NCI-H774 (cell line): Measurements from ENCODE around the gene TRIM59.

Source experiments
- DNase-seq: peaks from one replicate; lab custom pipeline; 2025; lab: John Stamatoyannopoulos, UW

The TRIM59 gene, protein sequence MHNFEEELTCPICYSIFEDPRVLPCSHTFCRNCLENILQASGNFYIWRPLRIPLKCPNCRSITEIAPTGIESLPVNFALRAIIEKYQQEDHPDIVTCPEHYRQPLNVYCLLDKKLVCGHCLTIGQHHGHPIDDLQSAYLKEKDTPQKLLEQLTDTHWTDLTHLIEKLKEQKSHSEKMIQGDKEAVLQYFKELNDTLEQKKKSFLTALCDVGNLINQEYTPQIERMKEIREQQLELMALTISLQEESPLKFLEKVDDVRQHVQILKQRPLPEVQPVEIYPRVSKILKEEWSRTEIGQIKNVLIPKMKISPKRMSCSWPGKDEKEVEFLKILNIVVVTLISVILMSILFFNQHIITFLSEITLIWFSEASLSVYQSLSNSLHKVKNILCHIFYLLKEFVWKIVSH

GRCh38 chr3:160449636-160450598, at the start of gene TRIM59:
Gene TRIM59, minus strand, starts transcription at chr3:160449786. Its CDS starts 10,603 bp downstream, at chr3:160439183.
- DNase-seq = peak; percentile 65

DNA sequence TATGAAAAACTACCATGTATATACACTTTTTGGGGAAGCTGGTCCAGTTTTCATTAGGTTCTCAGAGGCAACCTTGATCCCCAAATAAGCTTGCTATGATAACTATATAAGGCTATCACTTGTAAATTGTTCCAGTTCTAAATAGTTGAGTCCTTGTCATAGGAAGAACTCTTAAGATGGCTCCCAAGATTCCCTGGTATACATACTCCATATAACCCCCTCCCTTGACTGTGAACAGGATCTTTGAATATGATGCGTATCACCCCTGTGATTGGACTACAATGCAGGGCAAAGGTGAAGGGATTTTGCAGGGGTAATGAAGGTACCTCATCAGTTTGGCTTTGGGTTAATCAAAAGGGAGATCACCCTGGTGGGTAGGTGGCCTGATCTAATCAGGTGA, 48.6 kb upstream of the TRIM59 start:
- no peak for DNase-seq

GRCh38 chr3:160490166-160490565, 40.6 kb upstream of the TRIM59 start:
- no peak for DNase-seq

GRCh38 chr3:160486459-160486869, 36.9 kb upstream of the TRIM59 start:
- DNase-seq = peak; percentile 53

DNA sequence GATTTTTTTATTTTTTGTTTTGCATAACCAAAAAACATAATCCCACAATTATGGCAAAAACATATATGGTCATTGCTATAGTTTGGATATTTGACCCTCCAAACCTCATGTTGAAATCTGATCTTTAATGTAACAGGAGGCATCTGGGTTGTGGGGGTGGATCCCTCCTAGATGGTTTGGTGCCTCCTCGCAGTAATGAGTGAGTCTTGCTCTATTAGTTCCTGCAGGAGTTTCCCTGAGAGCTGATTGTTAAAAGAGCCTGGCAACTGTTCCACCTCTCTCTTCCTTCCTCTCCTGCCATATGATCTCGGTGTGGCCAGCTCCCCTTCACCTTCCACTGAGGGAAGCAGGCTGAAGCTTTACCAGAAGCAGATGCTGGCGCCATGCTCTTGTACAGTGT, 33.2 kb upstream of the TRIM59 start:
- no peak for DNase-seq

- DNase-seq = no peak
These were observed 32.3 kb upstream of the TRIM59 start for GRCh38 chr3:160481856-160482255.

DNA sequence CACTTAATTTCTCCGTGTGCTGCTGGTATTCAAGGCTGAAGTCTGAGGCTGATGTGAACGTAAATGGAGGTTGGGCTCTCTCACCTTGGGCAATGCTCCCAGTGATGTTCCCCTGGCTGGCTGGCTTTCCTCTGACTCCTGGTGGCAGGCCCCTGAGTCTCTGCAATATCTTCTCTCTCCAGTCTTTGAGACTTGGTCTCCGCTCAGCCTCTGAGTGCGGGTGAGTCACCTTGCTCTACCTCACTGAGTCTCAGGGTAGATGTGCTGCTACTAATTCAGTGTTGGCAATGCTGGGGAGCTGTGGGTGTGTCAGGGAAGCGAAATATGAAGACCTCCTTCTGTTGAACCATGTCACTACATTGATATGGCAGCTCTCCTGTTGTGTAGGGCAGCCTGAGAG, 31.3 kb upstream of the TRIM59 start:
- no peak for DNase-seq

- DNase-seq = no peak
These were observed 29.8 kb upstream of the TRIM59 start for GRCh38 chr3:160479376-160479775.

- DNase-seq = no peak
These were observed 28.8 kb upstream of the TRIM59 start for GRCh38 chr3:160478338-160478737.

GRCh38 chr3:160477750-160478149, 28.2 kb upstream of the TRIM59 start:
- no peak for DNase-seq

- no peak for DNase-seq
These were observed 26.3 kb upstream of the TRIM59 start for GRCh38 chr3:160475884-160476283.

GRCh38 chr3:160475153-160475552, 25.6 kb upstream of the TRIM59 start:
- no peak for DNase-seq

- DNase-seq = no peak
These were observed 24.8 kb upstream of the TRIM59 start for GRCh38 chr3:160474416-160474838.

DNA sequence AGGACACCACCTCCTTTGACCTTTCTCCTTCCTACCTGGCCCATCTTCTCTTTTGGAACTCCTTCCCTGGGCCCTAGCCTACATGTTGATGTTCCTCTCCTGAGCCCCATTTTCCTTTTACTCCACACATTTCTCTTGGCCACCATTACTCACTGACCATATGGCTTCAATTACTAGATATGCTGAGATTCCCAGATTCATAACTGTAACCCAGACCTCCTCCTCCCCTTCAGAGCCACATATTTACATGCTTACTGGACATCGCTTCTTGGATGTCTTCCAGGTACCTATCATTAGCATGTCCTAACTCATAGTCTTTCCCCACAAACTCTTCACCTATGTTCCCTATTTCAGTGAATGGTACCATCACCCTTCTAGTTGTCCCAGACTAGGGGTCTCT, 24.4 kb upstream of the TRIM59 start:
- no peak for DNase-seq

- DNase-seq = no peak
These were observed 23.6 kb upstream of the TRIM59 start for GRCh38 chr3:160473221-160473620.

DNA sequence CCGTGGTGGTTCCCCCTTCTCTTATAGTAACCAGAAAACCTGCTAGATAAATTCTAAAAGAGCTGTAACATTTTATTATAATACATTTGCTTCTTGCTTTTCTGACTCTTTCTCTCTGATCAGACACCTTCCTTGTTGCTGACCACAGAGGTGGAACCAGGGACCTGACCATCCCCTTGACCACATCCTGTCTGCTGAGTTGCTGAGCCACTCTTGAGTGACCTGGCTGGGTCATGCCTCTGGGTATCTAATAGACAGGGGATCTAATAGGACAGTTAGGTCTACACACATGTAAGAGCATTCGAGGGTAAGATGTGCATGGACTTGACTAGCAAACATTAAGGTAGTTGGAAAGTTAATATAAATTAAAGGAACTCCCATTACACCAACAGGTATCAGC, 22.8 kb upstream of the TRIM59 start:
- DNase-seq = no peak

DNA sequence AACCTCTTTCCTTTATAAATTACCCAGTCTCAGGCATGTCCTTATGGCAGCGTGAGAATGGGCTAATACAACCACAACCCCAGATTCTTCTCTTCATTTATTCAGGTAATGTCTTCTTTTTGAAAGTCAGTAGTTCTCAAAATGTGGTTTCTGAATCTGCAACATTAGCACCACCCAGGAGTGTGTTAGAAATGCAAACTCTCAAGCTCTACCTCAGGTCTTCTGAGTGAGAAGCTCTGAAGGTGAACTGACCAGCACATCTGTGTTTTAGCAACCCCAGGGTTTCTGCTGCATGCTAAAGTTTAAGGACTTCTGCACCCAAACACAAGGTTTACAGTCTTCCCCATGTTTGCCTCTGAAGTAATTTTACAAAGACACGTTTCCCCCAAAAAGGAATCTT, 22.3 kb upstream of the TRIM59 start:
- DNase-seq = no peak

DNA sequence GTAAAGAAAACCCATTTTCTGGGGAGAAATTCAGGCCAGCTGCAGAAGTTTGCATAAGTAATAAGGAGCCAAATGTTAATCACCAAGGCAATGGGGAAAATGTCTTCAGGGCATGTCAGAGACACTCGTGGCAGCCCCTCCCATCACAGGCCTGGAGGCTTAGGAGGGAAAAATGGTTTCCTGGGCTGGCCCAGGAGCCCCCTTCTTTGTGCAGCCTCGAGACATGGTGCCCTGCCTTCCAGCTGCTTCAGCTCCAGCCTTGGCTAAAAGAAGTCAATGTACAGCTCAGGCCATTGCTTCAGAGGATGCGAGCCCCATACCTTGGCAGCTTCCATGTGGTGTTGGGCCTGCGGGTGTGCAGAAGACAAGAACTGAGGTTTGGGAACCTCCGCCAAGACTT, 20.6 kb upstream of the TRIM59 start:
- no peak for DNase-seq

DNA sequence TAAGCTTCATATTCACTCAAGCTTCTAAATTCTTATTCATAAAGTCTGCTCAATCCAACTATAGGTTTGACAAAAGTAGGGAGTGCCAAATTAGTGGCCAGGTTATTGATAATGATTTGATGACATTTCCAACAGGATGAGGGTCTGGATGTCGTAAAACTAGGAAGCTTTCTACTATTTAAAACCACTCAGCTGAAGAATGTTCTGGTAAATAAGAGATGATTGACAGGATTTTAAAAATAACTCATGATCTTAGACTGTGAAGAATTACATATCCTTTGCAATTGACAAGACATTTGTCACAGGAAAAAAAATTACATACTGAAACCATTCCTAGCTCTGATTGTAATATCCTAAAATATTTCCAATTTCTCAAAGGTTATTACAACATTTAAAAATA, 15.4 kb upstream of the TRIM59 start:
- no peak for DNase-seq

GRCh38 chr3:160464321-160464720, 14.7 kb upstream of the TRIM59 start:
- no peak for DNase-seq

DNA sequence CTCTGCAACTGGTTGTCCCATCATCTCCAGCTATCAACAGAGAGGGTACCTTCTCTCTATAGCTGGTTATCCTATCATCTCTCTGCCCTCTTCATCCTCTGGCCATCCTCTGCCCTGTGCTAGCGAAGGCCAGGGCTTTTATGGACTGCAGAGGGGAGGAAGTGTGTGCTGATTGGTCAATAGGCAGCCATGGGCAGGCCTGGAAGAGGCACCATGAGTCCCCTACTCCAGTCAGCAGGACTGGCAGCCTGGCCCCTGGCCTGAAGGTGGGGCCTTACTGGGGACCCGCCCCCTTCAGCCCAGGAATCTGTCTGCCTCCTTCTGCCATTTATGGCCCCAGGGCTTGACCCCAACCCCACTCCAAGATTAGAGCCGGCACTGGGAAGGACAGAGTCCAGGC, 10.4 kb upstream of the TRIM59 start:
- DNase-seq = no peak

DNA sequence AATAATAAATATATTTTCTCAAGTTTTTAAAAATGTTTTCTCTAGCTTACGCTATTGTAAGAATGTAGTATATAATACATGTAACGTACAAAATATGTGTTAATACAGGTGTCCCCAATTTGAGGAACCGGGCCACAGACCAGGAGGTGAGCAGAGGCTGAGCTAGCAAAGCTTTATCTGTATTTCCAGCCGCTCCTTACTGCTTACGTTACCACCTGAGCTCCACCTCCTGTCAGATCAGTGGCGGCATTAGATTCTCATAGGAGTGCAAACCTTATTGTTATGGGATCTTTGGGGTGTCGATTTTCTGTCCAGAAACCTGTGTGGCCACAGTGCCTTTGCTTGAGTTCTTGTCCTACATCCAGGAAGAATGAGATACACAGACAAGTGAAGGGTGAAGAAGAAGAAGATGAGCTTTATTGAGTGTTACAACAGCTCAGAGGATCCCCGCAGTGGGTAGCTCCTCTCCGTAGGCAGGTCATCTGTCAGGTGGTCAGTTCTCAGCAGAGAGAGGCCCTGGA, 9.9 kb upstream of the TRIM59 start:
- no peak for DNase-seq

GRCh38 chr3:160458151-160458550, 8.6 kb upstream of the TRIM59 start:
- no peak for DNase-seq
